Esophagus squamous epithelium (tissue), 5 donors: ENCODE measurements around the gene NADSYN1. TPM values are rescaled to one million over a fixed set of nuclear protein-coding genes. Genes with fewer than 3 reads are reported as not detected.

Source experiments
- DNase-seq: peaks from one replicate; lab custom pipeline; 2025; lab: John Stamatoyannopoulos, UW
- H3K27ac ChIP-seq, 4 donors: fragments of 200-600 bp; sonication (generic); one replicate each; pipeline ENCODE4 v1.5.1; 2016 to 2019; ENCODE audit warnings: mild to moderate bottlenecking in 1 of 4
- H3K27me3 ChIP-seq, 4 donors: fragments of 200-600 bp; sonication (generic); 1 replicate in 3 of 4; 2 replicates in 1 of 4; pipeline versions ENCODE4 v1.5.1 to v1.6.0; 2017 to 2021; ENCODE audit warnings: antibody characterized with exemption in 1 of 4
- H3K36me3 ChIP-seq, 3 donors: fragments of 200-600 bp; sonication (generic); one replicate each; pipeline ENCODE4 v1.5.1; 2016 to 2019
- H3K4me1 ChIP-seq, 3 donors: fragments of 200-600 bp; sonication (generic); one replicate each; pipeline ENCODE4 v1.5.1; 2017 to 2019
- H3K4me3 ChIP-seq, 4 donors: fragments of 200-600 bp; sonication (generic); 1 replicate in 3 of 4; 2 replicates in 1 of 4; pipeline ENCODE4 v1.5.1; 2016 to 2019; ENCODE audit warnings: mild to moderate bottlenecking in 2 of 4, moderate library complexity in 1 of 4
- H3K9me3 ChIP-seq, 3 donors: fragments of 200-600 bp; sonication (generic); one replicate each; pipeline ENCODE4 v1.5.1; 2016 to 2019
- CTCF ChIP-seq, 6 experiments: fragments of 450-650 bp in 4 of 6; fragments of 200-600 bp in 2 of 6; sonication (generic) in 2 of 6; IDR thresholded peaks; one replicate each; pipeline ENCODE4 v1.5.1; 2016 to 2019; ENCODE audit warnings: antibody characterized with exemption in 6 of 6, mild to moderate bottlenecking in 4 of 6, moderate library complexity in 4 of 6
- POLR2A ChIP-seq, 4 donors: fragments of 450-650 bp; IDR thresholded peaks; one replicate each; pipeline ENCODE4 v1.6.1; 2017; ENCODE audit warnings: antibody characterized with exemption in 4 of 4, mild to moderate bottlenecking in 4 of 4, moderate library complexity in 3 of 4
- WGBS, 2 donors: methylation state at CpG; one replicate each; pipeline ENCODE4 v1.1.5; 2018; 5-methylcytosine and 5-hydroxymethylcytosine counted together
- intact Hi-C: fragments of 100-400 bp; cut with DNase I; formaldehyde crosslinking; loops from one replicate; pipeline ENCODE4 v1.15.0; 2022
- total RNA-seq, 4 donors: library from RNA; depleted of rRNA; stranded (reverse); fragments of >200 nt; gene quantifications; one replicate each; pipeline ENCODE4 v1.1.0, GENCODE V29; 2016
- donor health status: DM: yes; HTN: yes; CAD: no.

Gene NADSYN1
- total RNA-seq, 4 donors from 2014 or later = 62.0 to 81.3 (median 71.7) TPM

GRCh38 chr11:71474771-71475483 lies 21.9 kb downstream of the NADSYN1 start:
- Histone ChIP-seq H3K4me3 (no peak overlapping the region), H3K36me3 (peaks cover 31 to 90% (median 49%) of the 10 kb centered on the region in 3 donors), H3K27ac (no peak overlapping the region), H3K27me3 (no peaks in the 10 kb centered on the region), H3K4me1 (no peaks in the 10 kb centered on the region), H3K9me3 (no peaks in the 10 kb centered on the region)
- TF ChIP-seq CTCF (IDR thresholded peaks at IDR 0.05) = no peak
- no peak for TF ChIP-seq POLR2A (IDR thresholded peaks at IDR 0.05)
- DNase-seq = no peak
- intact Hi-C loops = no loop called here
- WGBS, 2 donors = 90% methylated on average over 14 of the region's 26 CpGs; no CpG with 5 or more reads in 1 of the 2 donors

- Histone ChIP-seq H3K36me3 (peaks cover 31 to 100% (median 54%) of the 10 kb centered on the region in 3 donors), H3K27ac (no peak overlapping the region), H3K9me3 (no peaks in the 10 kb centered on the region), H3K27me3 (no peaks in the 10 kb centered on the region), H3K4me1 (peaks cover 0 to 8% (median 4%) of the 10 kb centered on the region in 3 donors), H3K4me3 (no peak overlapping the region)
- whole genome bisulfite sequencing, 2 donors = 92 to 99% methylated on average over 12 to 17 of the region's 21 CpGs
- TF ChIP-seq CTCF (IDR thresholded peaks at IDR 0.05) = no peak
- no peak for DNase-seq
- intact Hi-C loops = no loop called here
Observed at GRCh38 chr11:71476031-71476430, 23.0 kb downstream of the NADSYN1 start.

- WGBS, 2 donors = 91 to 95% methylated on average over 15 to 23 of the region's 34 CpGs
- peaks cover 0 to 18% (median 7%) of the 10 kb centered on the region in 3 donors for H3K4me1 ChIP-seq
- no peaks in the 10 kb centered on the region for H3K27me3 ChIP-seq
- DNase-seq = no peak
- no peak overlapping the region for H3K27ac ChIP-seq
- H3K4me3 ChIP-seq = no peak overlapping the region
- no peaks in the 10 kb centered on the region for H3K9me3 ChIP-seq
- peaks cover 35 to 100% (median 58%) of the 10 kb centered on the region in 3 donors for H3K36me3 ChIP-seq
- no peak for TF ChIP-seq CTCF (IDR thresholded peaks at IDR 0.05)
- no peak for TF ChIP-seq POLR2A (IDR thresholded peaks at IDR 0.05)
- intact Hi-C loops = no loop called here
Observed at GRCh38 chr11:71476926-71477640, 24.1 kb downstream of the NADSYN1 start.

GRCh38 chr11:71477641-71478527 lies 24.9 kb downstream of the NADSYN1 start:
- Histone ChIP-seq H3K4me3 (no peak overlapping the region), H3K4me1 (peaks cover 0 to 21% (median 9%) of the 10 kb centered on the region in 3 donors), H3K27ac (no peak overlapping the region), H3K9me3 (no peaks in the 10 kb centered on the region), H3K27me3 (no peaks in the 10 kb centered on the region), H3K36me3 (peaks cover 39 to 100% (median 61%) of the 10 kb centered on the region in 3 donors)
- TF ChIP-seq POLR2A (IDR thresholded peaks at IDR 0.05) (no peak), CTCF (IDR thresholded peaks at IDR 0.05) (no peak)
- intact Hi-C loops = no loop called here
- 75 to 86% methylated on average over 14 to 21 of the region's 25 CpGs for WGBS, 2 donors
- no peak for DNase-seq
